Endothelial cell (in vitro differentiated cells): Measurements from ENCODE around the gene ZNF565. TPM values are rescaled to one million over a fixed set of nuclear protein-coding genes. Genes with fewer than 3 reads are reported as not detected.

Experiments
- DNase-seq: peaks from one replicate; pipeline ENCODE4 v3.0.0; 2021; ENCODE audit warnings: low spot score
- H3K27ac Mint-ChIP-seq: one replicate; pipeline ENCODE4 v1.8.0; 2021; ENCODE audit warnings: mixed read lengths, inconsistent platforms; ENCODE audit not compliant: unreplicated experiment
- H3K27me3 Mint-ChIP-seq: one replicate; pipeline ENCODE4 v1.8.0; 2021; ENCODE audit warnings: mild to moderate bottlenecking, moderate library complexity, mixed read lengths, inconsistent platforms; ENCODE audit not compliant: unreplicated experiment
- H3K36me3 Mint-ChIP-seq: one replicate; pipeline ENCODE4 v1.8.0; 2021; ENCODE audit warnings: mild to moderate bottlenecking, low read depth, mixed read lengths, inconsistent platforms; ENCODE audit not compliant: unreplicated experiment
- H3K4me1 Mint-ChIP-seq: one replicate; pipeline ENCODE4 v1.8.0; 2021; ENCODE audit warnings: mild to moderate bottlenecking, mixed read lengths, inconsistent platforms; ENCODE audit not compliant: unreplicated experiment
- H3K4me3 Mint-ChIP-seq: one replicate; pipeline ENCODE4 v1.8.0; 2021; ENCODE audit warnings: mild to moderate bottlenecking, mixed read lengths, inconsistent platforms; ENCODE audit not compliant: unreplicated experiment
- H3K9me3 Mint-ChIP-seq: one replicate; pipeline ENCODE4 v1.8.0; 2021; ENCODE audit warnings: mixed read lengths, inconsistent platforms; ENCODE audit not compliant: unreplicated experiment
- CTCF ChIP-seq: fragments of 200-600 bp; sonication (generic); IDR thresholded peaks from one replicate; pipeline ENCODE4 v1.5.0; 2021; ENCODE audit warnings: antibody characterized with exemption; ENCODE audit not compliant: unreplicated experiment
- total RNA-seq: library from RNA; stranded (reverse); fragmentation: NEBNext Ultra II Directional; extraction: Animal tissue kit (Norgen Biotek cat#: 25700); gene quantifications from one replicate; pipeline ENCODE4 v1.2.1, GENCODE V29; 2021; ENCODE audit not compliant: unreplicated experiment

The ZNF565 gene
- total RNA-seq, 1 donor from 2014 or later = 3.7 TPM

GRCh38 chr19:36172852-36173251, 41.6 kb downstream of the ZNF565 start:
- H3K4me3 Mint-ChIP-seq = no peak overlapping the region
- peaks cover 11% of the 10 kb centered on the region for H3K4me1 Mint-ChIP-seq
- H3K36me3 Mint-ChIP-seq = peaks cover under 1% of the 10 kb centered on the region
- TF ChIP-seq CTCF = no peak
- H3K27ac Mint-ChIP-seq = no peak overlapping the region
- no peaks in the 10 kb centered on the region for H3K9me3 Mint-ChIP-seq
- H3K27me3 Mint-ChIP-seq = no peaks in the 10 kb centered on the region
- DNase-seq = no peak

GRCh38 chr19:36169084-36169760, 45.2 kb downstream of the ZNF565 start:
- peak; percentile 31 for DNase-seq
- H3K4me1 Mint-ChIP-seq = peaks cover 11% of the 10 kb centered on the region
- TF ChIP-seq CTCF = no peak
- H3K27ac Mint-ChIP-seq = peak overlapping the region; percentile 81
- peaks cover 1% of the 10 kb centered on the region for H3K27me3 Mint-ChIP-seq
- no peaks in the 10 kb centered on the region for H3K9me3 Mint-ChIP-seq
- peaks cover 5% of the 10 kb centered on the region for H3K36me3 Mint-ChIP-seq
- no peak overlapping the region for H3K4me3 Mint-ChIP-seq

GRCh38 chr19:36163813-36164212, 50.7 kb downstream of the ZNF565 start:
- Mint-ChIP-seq H3K9me3 (no peaks in the 10 kb centered on the region), H3K27me3 (peaks cover 1% of the 10 kb centered on the region), H3K4me3 (no peak overlapping the region), H3K27ac (no peak overlapping the region), H3K36me3 (peaks cover 14% of the 10 kb centered on the region), H3K4me1 (no peaks in the 10 kb centered on the region)
- no peak for TF ChIP-seq CTCF
- DNase-seq = no peak

GRCh38 chr19:36160821-36161596, 53.5 kb downstream of the ZNF565 start:
- Mint-ChIP-seq H3K27ac (peak overlapping the region; percentile 48), H3K4me3 (no peak overlapping the region), H3K36me3 (peaks cover 16% of the 10 kb centered on the region), H3K9me3 (no peaks in the 10 kb centered on the region), H3K4me1 (peaks cover 11% of the 10 kb centered on the region), H3K27me3 (peaks cover 8% of the 10 kb centered on the region)
- no peak for TF ChIP-seq CTCF
- DNase-seq = no peak

- peaks cover 32% of the 10 kb centered on the region for H3K36me3 Mint-ChIP-seq
- H3K4me3 Mint-ChIP-seq = no peak overlapping the region
- no peaks in the 10 kb centered on the region for H3K9me3 Mint-ChIP-seq
- no peak overlapping the region for H3K27ac Mint-ChIP-seq
- H3K4me1 Mint-ChIP-seq = peaks cover 22% of the 10 kb centered on the region
- DNase-seq = no peak
- TF ChIP-seq CTCF = no peak
- H3K27me3 Mint-ChIP-seq = peaks cover 9% of the 10 kb centered on the region
Measured at GRCh38 chr19:36153126-36153525, 61.3 kb downstream of the ZNF565 start.
